Stimulated activated CD4-positive, alpha-beta T cell treated with anti-CD3 and anti-CD28 coated beads, Interleukin-15, amount 100 ng/mL, for 1 hour (primary cell): Measurements from ENCODE around the gene CCT3.
A peak's percentile ranks its signal among the peaks of the same experiment; 100 is the strongest.
"Not testable (repeated sequence)": the region's sequence is repeated elsewhere in the genome, so short reads cannot be mapped to it uniquely, and the experiment has no call there.

ENCODE experiments used
- DNase-seq, 2 donors: peaks; one replicate each; pipeline ENCODE4 v3.0.0-alpha.2; 2020; ENCODE audit warnings: low read depth in 1 of 2, low spot score in 1 of 2

The CCT3 gene

GRCh38 chr1:156337052-156337887 lies 822 bp downstream of the CCT3 start:
- peak in 1 of 2 donors; percentile 16 for DNase-seq

DNA sequence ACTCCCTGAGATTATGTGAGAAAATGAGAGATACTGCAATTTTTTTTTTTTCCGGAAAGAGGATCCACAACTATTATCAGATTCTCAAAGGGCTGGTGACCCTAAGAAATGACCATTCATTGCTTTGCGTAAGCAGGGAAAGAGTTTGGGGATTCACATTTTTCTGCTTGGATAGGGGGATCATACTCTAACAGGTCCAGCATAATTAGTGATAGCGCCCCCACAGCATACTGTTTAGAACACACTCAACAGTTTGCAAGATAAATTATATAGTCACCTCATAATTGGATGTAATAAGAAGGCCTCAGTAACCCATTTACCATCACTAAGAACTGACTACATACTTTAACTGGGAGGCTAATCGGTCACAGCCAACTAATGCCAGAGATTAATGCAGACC lies 1.9 kb downstream of the CCT3 start:
- no peak for DNase-seq

DNA sequence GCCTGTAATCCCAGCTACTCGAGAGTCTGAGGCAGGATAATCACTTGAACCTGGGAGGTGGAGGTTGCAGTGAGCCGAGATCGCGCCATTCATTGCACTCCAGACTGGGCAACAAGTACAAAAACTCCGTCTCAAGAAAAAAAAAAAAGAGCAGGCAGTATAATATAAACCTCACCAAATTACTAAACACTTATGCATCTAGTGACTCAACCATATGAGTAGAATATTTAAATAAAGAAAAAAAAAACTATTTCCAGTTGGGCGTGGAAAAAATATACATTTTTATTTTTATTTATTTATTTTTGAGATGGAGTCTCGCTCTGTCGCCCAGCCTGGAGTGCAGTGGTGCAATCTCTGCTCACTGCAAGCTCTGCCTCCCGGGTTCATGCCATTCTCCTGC lies 14.9 kb downstream of the CCT3 start:
- DNase-seq, result not testable (repeated sequence)

DNA sequence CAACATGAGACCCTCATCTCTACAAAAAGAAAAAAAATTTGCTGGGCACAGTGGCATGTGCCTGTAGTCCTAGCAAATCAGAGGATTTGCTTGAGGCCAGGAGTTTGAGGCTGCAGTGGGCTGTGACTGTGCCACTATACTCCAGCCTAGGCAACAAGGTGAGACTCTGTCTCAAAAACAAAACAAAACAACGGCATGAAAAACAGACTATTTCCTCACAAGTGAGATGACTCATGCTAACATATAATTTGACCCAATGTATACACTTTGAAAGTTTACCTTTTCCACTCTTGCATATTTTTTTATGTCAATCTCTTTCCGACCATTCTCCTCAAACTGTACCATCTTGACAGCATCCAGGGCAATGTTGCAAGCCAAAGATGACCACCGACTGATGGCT lies 17.5 kb downstream of the CCT3 start:
- DNase-seq, result no peak

DNA sequence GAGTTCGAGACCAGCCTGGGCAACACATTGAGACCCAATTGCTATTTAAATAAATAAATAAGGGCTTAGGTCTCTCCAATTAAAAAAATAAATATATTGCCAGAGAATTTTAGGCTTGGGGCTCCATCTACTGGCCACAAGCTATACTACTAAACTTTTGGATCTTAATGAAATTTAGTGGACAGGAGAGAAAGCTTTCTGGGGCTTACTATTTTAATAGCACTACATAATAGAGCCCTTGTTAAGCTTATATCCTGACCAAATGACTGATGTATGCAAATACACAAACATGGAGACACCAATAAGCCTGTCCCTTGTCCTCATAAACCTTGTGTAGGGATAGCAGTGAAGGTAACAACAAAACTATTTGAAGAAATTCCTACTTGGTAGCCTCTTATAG lies 18.4 kb downstream of the CCT3 start:
- no peak for DNase-seq

DNA sequence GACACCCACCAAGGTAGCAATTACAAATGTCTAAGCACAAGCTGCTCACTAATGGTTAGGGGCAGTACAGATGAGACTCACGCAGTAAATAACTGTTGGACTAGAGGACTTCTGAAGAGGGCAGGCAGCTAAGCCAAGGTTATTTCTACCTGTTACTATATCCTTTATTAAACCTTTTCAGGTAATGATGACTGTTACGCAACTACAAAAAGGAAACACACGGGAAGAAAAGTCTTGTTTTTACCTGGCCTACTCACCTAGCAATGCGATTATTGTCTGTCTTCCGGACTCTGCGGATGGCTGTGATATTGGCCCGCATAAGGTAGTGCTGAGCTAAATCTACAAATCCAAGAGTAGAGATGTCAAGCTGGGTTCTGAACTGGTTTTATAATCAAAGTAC lies 21.2 kb downstream of the CCT3 start:
- no peak for DNase-seq

DNA sequence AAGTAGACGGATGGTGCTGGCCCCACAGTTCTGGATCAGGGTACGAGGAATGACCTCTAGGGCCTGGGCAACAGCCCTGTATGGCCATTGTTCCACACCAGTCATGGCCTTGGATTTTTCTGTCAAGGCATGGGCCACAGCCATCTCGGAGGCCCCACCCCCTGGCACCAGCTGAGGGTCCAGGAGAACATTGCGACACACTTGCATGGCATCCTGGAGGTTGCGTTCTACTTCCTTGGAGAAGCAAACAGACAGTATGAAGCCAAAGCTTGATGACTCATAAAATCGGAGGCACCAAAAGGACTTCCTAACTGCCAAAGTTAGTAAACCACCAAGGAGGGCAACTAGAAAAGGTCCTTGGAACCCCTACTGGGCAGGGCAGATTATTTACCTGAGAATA lies 27.1 kb downstream of the CCT3 start:
- no peak for DNase-seq

GRCh38 chr1:156308078-156308477 lies 30.0 kb downstream of the CCT3 start:
- DNase-seq, result no peak

DNA sequence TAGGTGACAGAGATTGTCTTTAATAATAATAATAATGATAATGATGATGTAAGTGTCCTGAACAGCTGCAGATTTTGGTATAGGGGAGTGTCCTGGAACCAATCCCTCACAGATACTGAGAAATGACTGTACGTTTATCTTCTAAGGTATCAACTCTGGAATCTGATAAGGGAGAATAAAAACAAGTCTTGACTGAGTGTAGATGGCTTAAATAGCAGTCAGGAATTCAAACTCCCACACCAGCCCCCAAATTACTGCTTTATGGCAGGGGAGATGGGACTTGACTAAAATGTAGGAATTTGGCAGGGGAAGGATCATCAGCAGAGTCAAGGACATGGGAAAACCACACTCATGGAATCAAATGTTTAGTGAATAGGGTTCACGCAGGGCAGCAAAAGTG lies 32.9 kb downstream of the CCT3 start:
- DNase-seq, result no peak

DNA sequence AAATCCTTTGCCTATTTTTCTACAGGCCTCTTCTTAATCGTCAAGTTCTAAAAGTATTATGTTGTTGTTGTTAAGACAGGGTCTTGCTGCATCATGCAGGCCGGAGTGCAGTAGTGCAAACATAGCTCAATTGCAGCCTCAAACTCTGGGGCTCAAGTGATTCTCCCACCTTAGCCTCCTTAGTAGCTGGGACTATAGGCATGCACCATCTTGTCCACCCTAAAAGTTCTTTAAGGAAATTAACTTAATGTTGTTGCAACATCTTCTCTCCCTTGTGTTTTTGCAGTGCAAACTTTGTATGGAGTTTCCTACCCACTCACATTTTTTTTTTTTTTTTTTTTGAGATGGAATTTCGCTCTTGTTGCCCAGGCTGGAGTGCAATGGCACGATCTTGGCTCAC lies 34.9 kb downstream of the CCT3 start:
- no peak for DNase-seq

GRCh38 chr1:156298852-156299357 lies 39.2 kb downstream of the CCT3 start, which contains the start of gene VHLL:
VHLL (minus strand) TSS chr1:156299307; CDS start chr1:156299189, 118 bp downstream.
- DNase-seq, result no peak

- peak; percentile 18 to 27 for DNase-seq
Measured at GRCh38 chr1:156295391-156295947, 42.6 kb downstream of the CCT3 start, which contains the start of gene GLMP. GLMP (minus strand) TSS chr1:156295679; CDS start chr1:156295645, 34 bp downstream.

DNA sequence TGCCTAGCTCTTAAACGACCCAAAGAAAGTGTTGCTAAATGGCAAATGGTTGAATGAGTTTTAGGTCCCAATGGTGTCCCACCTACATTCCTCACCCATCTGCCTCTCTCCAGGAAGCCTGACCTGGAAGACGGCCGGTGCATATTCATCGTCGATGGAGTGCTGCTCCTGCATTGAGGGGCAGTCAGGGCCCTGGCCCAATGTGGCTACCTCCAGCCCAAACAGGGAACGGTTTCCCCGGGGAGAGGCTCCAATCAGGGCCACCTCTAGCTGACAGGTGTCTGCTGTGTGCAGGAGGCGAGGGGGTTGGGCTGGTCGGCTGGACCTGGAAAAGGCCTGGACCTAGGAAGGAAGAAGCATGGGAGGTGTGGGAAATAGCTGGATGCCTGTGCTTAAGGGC lies 44.2 kb downstream of the CCT3 start:
- no peak for DNase-seq

DNA sequence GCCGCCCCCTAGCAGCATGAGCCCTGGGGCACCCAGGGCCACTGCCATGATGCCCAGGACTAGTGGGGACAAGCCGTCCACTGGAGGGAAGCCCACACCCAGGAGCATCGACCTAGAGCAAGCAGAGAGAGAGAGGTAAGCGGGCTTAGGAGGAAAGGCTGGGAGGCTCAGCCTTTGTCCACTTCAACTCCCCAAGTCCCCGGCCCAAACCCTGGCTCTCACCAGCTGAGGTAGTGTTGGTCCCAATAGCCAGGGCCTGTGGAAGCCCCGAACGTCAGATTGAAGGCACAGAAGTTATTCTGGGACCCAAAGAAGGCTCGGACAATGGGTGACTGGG lies 45.0 kb downstream of the CCT3 start:
- DNase-seq, result no peak

DNA sequence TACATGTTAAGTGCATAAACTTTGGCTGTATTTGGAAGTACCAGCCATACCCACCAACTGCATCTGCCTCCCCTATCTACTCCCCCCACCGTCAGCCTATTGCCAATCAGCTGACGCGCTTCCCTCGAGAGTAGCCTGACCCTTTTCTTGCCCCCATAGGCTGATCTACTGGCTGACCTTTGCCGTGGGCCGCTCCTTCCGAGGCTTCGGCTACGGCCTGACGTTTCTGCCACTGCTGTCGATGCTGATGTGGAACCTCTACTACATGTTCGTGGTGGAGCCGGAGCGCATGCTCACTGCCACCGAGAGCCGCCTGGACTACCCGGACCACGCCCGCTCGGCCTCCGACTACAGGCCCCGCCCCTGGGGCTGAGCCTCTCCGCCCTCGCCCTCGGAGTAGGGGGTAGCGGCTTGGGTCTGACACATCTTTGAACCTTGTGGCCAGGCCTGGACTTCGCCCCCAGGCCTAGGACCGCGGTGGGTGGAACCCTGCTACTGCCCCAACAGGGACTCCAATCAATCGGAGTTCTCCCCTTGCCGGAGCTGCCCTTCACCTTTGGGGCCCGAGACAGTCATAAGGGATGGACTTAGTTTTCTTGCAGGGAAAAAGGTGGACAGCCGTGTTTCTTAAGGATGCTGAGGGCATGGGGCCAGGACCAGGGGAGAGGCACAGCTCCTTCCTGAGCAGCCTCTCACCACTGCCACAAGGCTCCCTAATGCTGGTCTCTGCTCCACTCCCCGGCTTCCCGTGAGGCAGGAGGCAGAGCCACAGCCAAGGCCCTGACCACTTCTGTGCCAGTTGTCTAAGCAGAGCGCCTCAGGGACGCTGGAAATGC lies 46.6 kb downstream of the CCT3 start:
- DNase-seq, result no peak

- DNase-seq, result no peak
Measured at GRCh38 chr1:156289857-156290256, 48.2 kb downstream of the CCT3 start.

GRCh38 chr1:156286061-156286460 lies 52.0 kb downstream of the CCT3 start:
- DNase-seq, result no peak

DNA sequence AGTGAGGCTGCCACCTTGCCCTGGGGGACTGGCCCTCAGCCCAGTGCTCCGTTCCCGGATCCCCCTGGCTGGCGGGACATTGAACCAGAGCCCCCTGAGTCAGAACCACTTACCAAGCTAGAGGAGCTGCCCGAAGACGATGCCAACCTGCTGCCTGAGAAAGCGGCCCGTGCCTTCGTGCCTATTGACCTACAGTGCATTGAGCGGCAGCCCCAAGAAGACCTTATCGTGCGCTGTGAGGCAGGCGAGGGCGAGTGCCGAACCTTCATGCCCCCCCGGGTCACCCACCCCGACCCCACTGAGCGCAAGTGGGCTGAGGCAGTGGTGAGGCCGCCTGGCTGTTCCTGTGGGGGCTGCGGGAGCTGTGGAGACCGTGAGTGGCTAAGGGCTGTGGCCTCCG lies 52.7 kb downstream of the CCT3 start:
- no peak for DNase-seq

DNA sequence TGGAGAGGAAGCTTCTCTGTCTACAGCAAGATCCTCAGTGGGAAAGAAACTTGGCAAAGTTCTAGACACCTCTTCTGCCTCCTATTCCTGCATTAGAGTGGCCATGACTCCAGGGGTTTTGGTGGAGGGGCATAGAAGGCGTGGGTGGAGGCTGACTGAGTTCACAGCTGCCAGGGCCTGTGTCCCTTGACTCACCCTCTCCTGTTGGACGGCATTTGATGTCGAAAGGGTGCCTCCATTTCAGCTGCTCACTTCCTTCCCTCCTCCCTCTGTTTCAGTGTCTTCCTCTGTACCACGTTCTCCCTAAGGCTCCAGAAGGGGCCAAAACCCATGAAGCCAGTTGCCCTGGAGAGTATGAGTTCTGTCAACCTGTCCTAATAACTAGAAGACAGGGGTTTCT lies 53.3 kb downstream of the CCT3 start:
- no peak for DNase-seq

GRCh38 chr1:156284112-156284511 lies 54.0 kb downstream of the CCT3 start, which contains the start of gene TMEM79:
TMEM79 (plus strand) TSS chr1:156284325; CDS start chr1:156285227, 902 bp downstream.
- DNase-seq, result no peak

GRCh38 chr1:156283521-156283920 lies 54.6 kb downstream of the CCT3 start:
- no peak for DNase-seq
